Mononuclear cell (primary cell): Measurements from ENCODE around the gene NEURL1. TPM values are rescaled to one million over a fixed set of nuclear protein-coding genes. Genes with fewer than 3 reads are reported as not detected.
"Not testable (repeated sequence)": the region's sequence is repeated elsewhere in the genome, so short reads cannot be mapped to it uniquely, and the experiment has no call there.

Source experiments
- H3K27me3 ChIP-seq: 2 replicates; pipeline ENCODE4 v1.6.0; 2011; ENCODE audit warnings: low read length, control low read depth; ENCODE audit not compliant: insufficient read depth
- H3K4me1 ChIP-seq: 2 replicates; pipeline ENCODE4 v1.5.1; 2011; ENCODE audit warnings: mild to moderate bottlenecking, low read length, control low read depth; ENCODE audit not compliant: insufficient read depth
- H3K4me3 ChIP-seq: 2 replicates; pipeline ENCODE4 v1.5.1; 2011; ENCODE audit warnings: mild to moderate bottlenecking, low read length, moderate library complexity
- H3K9me3 ChIP-seq: 2 replicates; pipeline ENCODE4 v1.5.1; 2011; ENCODE audit warnings: low read depth, mild to moderate bottlenecking, control low read depth, low read length
- total RNA-seq: library from RNA; depleted of rRNA; stranded (reverse); fragments of >200 nt; gene quantifications from one replicate; pipeline ENCODE4 v1.2.3, GENCODE V29; 2012

NEURL1 gene
- total RNA-seq, 1 donor: 4.8 TPM

GRCh38 chr10:103597003-103597402 lies 103.5 kb downstream of the NEURL1 start:
- no peaks in the 10 kb centered on the region for H3K4me1 ChIP-seq
- no peaks in the 10 kb centered on the region for H3K27me3 ChIP-seq
- H3K4me3 ChIP-seq: no peak overlapping the region
- H3K9me3 ChIP-seq: no peaks in the 10 kb centered on the region

GRCh38 chr10:103598654-103599115 lies 105.2 kb downstream of the NEURL1 start:
- Histone ChIP-seq H3K4me3 (no peak overlapping the region), H3K27me3 (no peaks in the 10 kb centered on the region), H3K4me1 (no peaks in the 10 kb centered on the region), H3K9me3 (no peaks in the 10 kb centered on the region)

- no peaks in the 10 kb centered on the region for H3K4me1 ChIP-seq
- H3K9me3 ChIP-seq: no peaks in the 10 kb centered on the region
- no peaks in the 10 kb centered on the region for H3K27me3 ChIP-seq
- no peak overlapping the region for H3K4me3 ChIP-seq
Measured at GRCh38 chr10:103599211-103599610, 105.7 kb downstream of the NEURL1 start.

- no peak overlapping the region for H3K4me3 ChIP-seq
- H3K27me3 ChIP-seq: no peaks in the 10 kb centered on the region
- H3K9me3 ChIP-seq: no peaks in the 10 kb centered on the region
- H3K4me1 ChIP-seq: no peaks in the 10 kb centered on the region
Measured at GRCh38 chr10:103599907-103600306, 106.4 kb downstream of the NEURL1 start.

- Histone ChIP-seq H3K9me3 (no peaks in the 10 kb centered on the region), H3K4me1 (no peaks in the 10 kb centered on the region), H3K4me3 (no peak overlapping the region), H3K27me3 (no peaks in the 10 kb centered on the region)
Measured at GRCh38 chr10:103600325-103600724, 106.8 kb downstream of the NEURL1 start.

GRCh38 chr10:103600956-103601569 lies 107.6 kb downstream of the NEURL1 start:
- no peaks in the 10 kb centered on the region for H3K27me3 ChIP-seq
- no peaks in the 10 kb centered on the region for H3K9me3 ChIP-seq

GRCh38 chr10:103602028-103602851 lies 108.7 kb downstream of the NEURL1 start:
- H3K4me1 ChIP-seq: no peaks in the 10 kb centered on the region
- H3K4me3 ChIP-seq: no peak overlapping the region
- H3K27me3 ChIP-seq: no peaks in the 10 kb centered on the region
- no peaks in the 10 kb centered on the region for H3K9me3 ChIP-seq

More at GRCh38 chr10:103600956-103601569, 107.6 kb downstream of the NEURL1 start:
- no peak overlapping the region for H3K4me3 ChIP-seq
- no peaks in the 10 kb centered on the region for H3K4me1 ChIP-seq

- H3K9me3 ChIP-seq: no peaks in the 10 kb centered on the region
- H3K4me3 ChIP-seq: no peak overlapping the region
- no peaks in the 10 kb centered on the region for H3K4me1 ChIP-seq
- no peaks in the 10 kb centered on the region for H3K27me3 ChIP-seq
Measured at GRCh38 chr10:103602852-103603155, 109.3 kb downstream of the NEURL1 start.

- Histone ChIP-seq H3K4me1 (no peaks in the 10 kb centered on the region), H3K27me3 (no peaks in the 10 kb centered on the region), H3K4me3 (no peak overlapping the region), H3K9me3 (no peaks in the 10 kb centered on the region)
Measured at GRCh38 chr10:103603382-103603781, 109.9 kb downstream of the NEURL1 start.

GRCh38 chr10:103605359-103606096 lies 112.0 kb downstream of the NEURL1 start:
- no peak overlapping the region for H3K4me3 ChIP-seq

GRCh38 chr10:103606097-103606438 lies 112.6 kb downstream of the NEURL1 start:
- not testable (repeated sequence) for H3K4me1 ChIP-seq, H3K4me3 ChIP-seq, H3K27me3 ChIP-seq, H3K9me3 ChIP-seq

More at GRCh38 chr10:103605359-103606096, 112.0 kb downstream of the NEURL1 start:
- no peaks in the 10 kb centered on the region for H3K4me1 ChIP-seq
- H3K27me3 ChIP-seq: no peaks in the 10 kb centered on the region
- no peaks in the 10 kb centered on the region for H3K9me3 ChIP-seq

GRCh38 chr10:103607051-103607450 lies 113.5 kb downstream of the NEURL1 start:
- not testable (repeated sequence) for H3K4me3 ChIP-seq, H3K4me1 ChIP-seq, H3K27me3 ChIP-seq, H3K9me3 ChIP-seq

GRCh38 chr10:103608056-103608455 lies 114.6 kb downstream of the NEURL1 start:
- H3K9me3 ChIP-seq, H3K4me1 ChIP-seq, H3K27me3 ChIP-seq, H3K4me3 ChIP-seq: not testable (repeated sequence)

- H3K27me3 ChIP-seq: no peaks in the 10 kb centered on the region
- no peak overlapping the region for H3K4me3 ChIP-seq
Measured at GRCh38 chr10:103609231-103610082, 116.0 kb downstream of the NEURL1 start.

GRCh38 chr10:103610083-103610472 lies 116.6 kb downstream of the NEURL1 start:
- H3K9me3 ChIP-seq: no peaks in the 10 kb centered on the region
- H3K4me1 ChIP-seq: no peaks in the 10 kb centered on the region
- no peaks in the 10 kb centered on the region for H3K27me3 ChIP-seq
- H3K4me3 ChIP-seq: no peak overlapping the region

More at GRCh38 chr10:103609231-103610082, 116.0 kb downstream of the NEURL1 start:
- Histone ChIP-seq H3K9me3 (no peaks in the 10 kb centered on the region), H3K4me1 (no peaks in the 10 kb centered on the region)
